HL-60 (cell line): ENCODE results near the gene MIDN.

Experiments
- CTCF ChIP-seq: IDR thresholded peaks from one replicate; pipeline ENCODE4 v1.5.1; 2011; ENCODE audit warnings: low read length, control low read depth, inconsistent platforms; ENCODE audit not compliant: insufficient read depth
- REST ChIP-seq: IDR thresholded peaks from 2 replicates; pipeline ENCODE4 v1.6.1; 2012; ENCODE audit warnings: low read depth; ENCODE audit not compliant: insufficient replicate concordance

GRCh38 chr19:1233115-1233667 lies 15.2 kb upstream of the MIDN start:
- no peak for TF ChIP-seq REST
- TF ChIP-seq CTCF = no peak
